H54 (cell line): ENCODE results near the gene TSGA10IP.

Experiments used
- DNase-seq: peaks from one replicate; pipeline ENCODE4 v3.0.0; 2011; ENCODE audit warnings: low spot score, mixed read lengths; ENCODE audit not compliant: insufficient read length
- FAIRE-seq: peaks from 3 replicates; lab custom pipeline; 2011; peaks lifted over from hg19 to GRCh38; lab: Jason Lieb, UNC
- POLR2A ChIP-seq: IDR thresholded peaks from 2 replicates; pipeline ENCODE4 v1.6.1; 2011; ENCODE audit warnings: low read depth, mild to moderate bottlenecking, low read length

TSGA10IP gene

GRCh38 chr11:65921033-65921555, 24.2 kb upstream of the TSGA10IP start:
- FAIRE-seq (no peak), DNase-seq (no peak)
- TF ChIP-seq POLR2A = no peak

GRCh38 chr11:65921876-65922275, 23.4 kb upstream of the TSGA10IP start:
- no peak for TF ChIP-seq POLR2A
- DNase-seq (no peak), FAIRE-seq (no peak)

- DNase-seq (no peak), FAIRE-seq (no peak)
- no peak for TF ChIP-seq POLR2A
These were observed 22.7 kb upstream of the TSGA10IP start for GRCh38 chr11:65922565-65922964.

DNA sequence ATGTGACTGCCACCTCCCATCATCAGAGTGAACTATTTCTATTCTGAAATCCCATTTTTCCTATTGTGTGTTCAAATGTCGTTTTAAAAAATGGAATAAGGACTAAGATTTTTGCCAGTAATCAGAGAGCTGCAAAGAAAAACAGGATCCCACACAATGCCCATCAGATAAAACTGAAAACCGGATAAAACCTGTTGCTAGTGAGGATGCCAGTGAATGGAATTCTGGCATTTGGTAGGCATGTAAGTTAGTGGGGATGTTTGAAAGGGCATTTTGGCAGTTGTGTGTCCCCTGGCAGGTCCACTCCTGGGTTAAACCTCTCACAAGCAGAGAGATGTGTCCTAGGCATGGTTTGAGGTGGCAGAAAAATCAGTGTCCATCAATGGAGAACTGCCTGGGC, 19.9 kb upstream of the TSGA10IP start:
- FAIRE-seq (no peak), DNase-seq (no peak)
- no peak for TF ChIP-seq POLR2A

DNA sequence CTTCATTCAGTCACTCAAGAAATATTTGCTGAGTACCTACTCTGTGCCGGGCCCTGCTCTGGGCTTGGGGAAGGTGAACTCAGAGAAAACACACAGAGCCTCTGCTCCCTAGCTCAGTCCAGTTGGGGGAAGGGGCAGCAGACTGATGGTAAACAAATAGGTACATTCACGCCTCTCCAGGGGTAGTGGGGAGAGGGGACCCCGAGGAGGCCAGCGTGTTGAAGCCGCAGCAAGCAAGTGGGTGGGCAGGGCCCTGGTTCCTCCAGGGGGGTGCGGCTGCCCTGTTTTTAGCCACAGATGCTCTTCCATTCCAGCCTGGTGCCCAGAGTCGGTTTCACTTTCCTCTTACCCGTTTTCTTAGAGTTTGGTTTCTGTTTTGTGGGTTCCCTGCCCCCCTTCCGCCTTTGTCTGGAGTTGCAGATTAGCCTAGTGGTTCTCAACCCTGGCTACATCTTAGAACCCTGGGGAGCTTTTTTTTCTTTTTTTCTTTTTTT, 17.3 kb upstream of the TSGA10IP start:
- no peak for TF ChIP-seq POLR2A
- DNase-seq = no peak
- no peak for FAIRE-seq

DNA sequence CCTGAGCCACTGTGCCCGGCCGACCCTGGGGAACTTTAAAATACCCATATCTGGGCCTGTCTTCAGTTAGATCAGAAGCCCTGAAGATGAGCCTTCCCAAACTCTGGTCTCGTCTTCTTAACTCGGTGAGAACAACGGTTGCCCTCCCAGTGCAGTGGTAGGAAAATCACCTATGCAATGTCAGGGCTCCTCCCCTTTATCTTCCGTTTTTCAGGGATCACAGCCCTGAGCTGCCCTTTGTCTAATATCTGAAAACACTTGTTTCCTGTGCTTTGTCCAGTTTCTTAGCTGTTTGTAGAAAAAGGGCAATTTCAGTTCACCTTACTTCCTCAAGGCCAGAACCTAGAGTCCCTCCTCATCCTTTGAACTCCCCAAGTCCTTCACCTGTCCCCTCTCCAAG, 16.6 kb upstream of the TSGA10IP start:
- FAIRE-seq (no peak), DNase-seq (no peak)
- no peak for TF ChIP-seq POLR2A

GRCh38 chr11:65931773-65932557, 13.3 kb upstream of the TSGA10IP start:
- FAIRE-seq = no peak
- no peak for TF ChIP-seq POLR2A
- DNase-seq = no peak

DNA sequence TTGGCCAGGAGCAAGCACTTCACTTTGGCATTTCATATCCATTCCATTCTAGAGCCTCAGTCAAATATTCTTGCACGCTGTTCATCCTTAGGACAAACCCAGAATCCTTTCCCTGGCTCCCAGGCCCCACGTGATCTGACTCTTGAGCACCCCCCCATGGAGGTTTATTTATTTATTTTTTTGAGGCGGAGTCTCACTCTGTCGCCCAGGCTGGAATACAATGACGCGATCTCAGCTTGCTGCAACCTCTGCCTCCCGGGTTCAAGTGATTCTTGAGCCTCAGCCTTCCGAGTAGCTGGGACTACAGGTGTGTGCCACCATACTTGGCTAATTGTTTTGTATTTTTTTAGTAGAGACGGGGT, 12.7 kb upstream of the TSGA10IP start:
- no peak for TF ChIP-seq POLR2A
- FAIRE-seq (no peak), DNase-seq (no peak)

GRCh38 chr11:65934014-65934413, 11.3 kb upstream of the TSGA10IP start:
- DNase-seq (no peak), FAIRE-seq (no peak)

GRCh38 chr11:65937766-65938165, 7.5 kb upstream of the TSGA10IP start:
- FAIRE-seq (no peak), DNase-seq (no peak)

More at GRCh38 chr11:65934014-65934413, 11.3 kb upstream of the TSGA10IP start:
- no peak for TF ChIP-seq POLR2A

GRCh38 chr11:65941720-65942310, 3.5 kb upstream of the TSGA10IP start:
- FAIRE-seq (no peak), DNase-seq (no peak)
- TF ChIP-seq POLR2A = no peak

More at GRCh38 chr11:65937766-65938165, 7.5 kb upstream of the TSGA10IP start:
- TF ChIP-seq POLR2A = no peak

DNA sequence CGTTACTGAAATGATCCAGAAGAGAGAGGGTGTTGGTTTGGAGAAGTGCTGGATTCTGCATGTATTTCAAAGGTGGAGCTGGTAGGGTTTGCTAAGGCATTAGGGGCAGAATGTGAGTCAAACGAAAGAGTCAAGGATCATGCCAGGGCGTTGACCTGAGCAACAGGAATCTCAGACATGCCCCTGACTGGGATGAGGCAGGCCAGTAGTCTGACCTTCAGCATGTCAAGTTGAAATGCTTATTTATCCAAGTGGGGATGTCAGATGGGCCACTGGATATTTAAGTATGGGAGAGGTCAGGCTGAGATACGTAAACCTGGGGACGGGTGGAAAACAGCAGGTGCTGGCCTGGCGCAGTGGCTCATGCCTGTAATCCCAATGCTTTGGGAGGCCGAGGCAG, 2.7 kb upstream of the TSGA10IP start:
- TF ChIP-seq POLR2A = no peak
- DNase-seq (no peak), FAIRE-seq (no peak)

DNA sequence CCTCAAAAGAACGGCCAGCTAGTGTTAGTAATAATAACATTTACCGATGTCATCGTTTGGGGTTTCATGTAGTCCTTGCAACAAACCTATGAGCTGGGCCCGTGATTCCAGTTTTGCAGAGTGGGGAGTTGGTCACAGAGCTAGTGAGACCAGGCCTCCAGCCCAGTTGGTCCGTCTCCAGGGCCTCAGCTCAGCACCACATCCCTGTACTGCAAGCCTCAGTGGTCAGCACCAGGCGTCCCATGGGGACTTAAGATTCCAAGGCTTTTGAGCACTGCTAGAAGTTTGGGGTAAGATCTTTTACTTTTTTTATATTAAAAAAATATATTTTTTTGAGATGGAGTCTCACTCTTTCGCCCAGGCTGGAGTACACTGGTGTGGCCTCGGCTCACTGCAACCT, 1.1 kb upstream of the TSGA10IP start:
- no peak for TF ChIP-seq POLR2A
- FAIRE-seq (no peak), DNase-seq (no peak)

DNA sequence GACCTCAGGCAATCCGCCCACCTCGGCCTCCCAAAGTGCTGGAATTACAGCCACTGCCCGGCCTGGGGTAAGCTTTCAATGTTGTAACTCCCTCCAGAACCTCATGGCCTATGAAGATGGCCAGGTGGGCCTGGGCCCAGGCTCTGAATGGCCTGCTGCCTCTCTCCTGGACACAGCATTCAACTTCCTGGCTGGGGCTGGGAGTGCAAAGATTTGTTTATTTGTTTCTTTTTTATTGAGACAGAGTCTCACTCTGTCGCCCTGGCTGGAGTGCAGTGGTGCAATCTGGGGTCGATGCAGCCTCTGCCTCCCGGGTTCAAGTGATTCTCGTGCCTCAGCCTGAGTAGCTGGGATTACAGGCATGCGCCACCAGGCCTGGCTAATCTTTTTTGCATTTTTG, 513 bp upstream of the TSGA10IP start:
- DNase-seq = no peak
- no peak for TF ChIP-seq POLR2A
- no peak for FAIRE-seq
